Measurements from ENCODE around the gene AQP4.

Gene AQP4

GRCh38 chr18:26839609-26840008, 25.9 kb downstream of the AQP4 start:
- DNase-seq (ENCODE audit: low spot score): no peak

GRCh38 chr18:26832302-26832701, 33.2 kb downstream of the AQP4 start:
- DNase-seq (ENCODE audit: low spot score): no peak

DNA sequence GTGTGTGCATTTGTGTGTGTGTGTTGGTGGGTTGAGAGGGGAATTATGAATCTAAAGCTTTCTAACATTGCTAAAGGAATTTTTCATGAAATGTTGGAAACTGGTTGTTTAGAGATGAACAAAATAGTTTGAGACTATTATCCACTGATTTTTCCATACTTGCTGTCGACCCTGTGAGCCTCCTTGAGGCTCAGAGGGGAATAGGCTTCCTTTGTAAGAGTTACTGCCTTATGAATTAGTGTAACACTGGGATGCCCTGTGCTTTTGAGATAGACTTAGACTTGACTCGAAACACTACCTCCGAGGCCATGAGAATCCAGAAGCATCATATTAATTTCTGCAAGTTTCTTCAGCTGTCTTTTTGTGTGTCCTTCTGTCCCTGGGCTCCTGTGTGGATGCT, 37.9 kb downstream of the AQP4 start:
- DNase-seq (ENCODE audit: low spot score): no peak

DNA sequence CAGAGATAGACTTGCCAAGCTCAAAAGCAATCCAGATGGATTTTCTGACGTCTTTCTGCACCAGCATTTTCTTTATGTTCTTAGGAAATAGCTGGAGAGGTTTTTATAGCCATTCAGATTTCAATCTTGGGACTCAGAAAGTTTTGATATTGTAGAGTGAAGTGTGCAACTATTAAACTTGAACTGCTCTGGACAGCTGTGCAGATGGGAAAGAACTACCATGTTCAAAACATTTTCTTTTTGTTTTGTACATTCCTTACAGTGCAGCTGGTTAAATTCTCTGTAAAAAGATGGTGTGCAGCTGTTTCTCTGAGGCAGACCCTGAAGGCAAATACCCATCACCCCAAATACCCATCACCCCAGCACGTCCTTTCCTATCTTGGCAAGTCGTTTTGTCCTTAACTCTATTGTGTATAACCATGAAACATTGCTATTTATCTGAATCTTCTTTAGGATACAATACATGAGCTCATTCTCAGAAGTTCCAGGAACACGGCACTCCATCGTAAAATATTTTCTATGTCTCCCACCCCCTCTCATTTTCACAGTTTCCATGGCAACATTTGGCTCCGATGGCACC, 38.8 kb downstream of the AQP4 start:
- DNase-seq (ENCODE audit: low spot score): no peak

DNA sequence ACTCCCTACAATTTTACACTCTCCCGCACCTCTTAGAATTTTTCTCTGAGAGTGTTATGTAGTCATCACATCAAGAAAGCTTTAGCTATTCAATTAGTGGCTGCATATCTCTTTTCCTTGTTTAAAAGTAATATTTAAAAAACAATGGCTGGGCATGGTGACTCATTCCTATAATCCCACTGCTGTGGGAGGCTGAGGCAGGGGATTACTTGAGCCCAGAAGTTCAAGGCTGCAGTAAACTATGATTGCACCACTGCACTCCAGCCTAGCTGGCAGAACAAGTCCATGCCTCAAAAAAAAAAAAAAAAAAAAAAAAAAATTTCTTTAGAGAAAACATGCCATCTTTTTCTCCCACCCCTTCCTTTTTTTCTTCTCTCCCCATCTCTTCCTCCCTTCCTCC, 44.3 kb downstream of the AQP4 start:
- DNase-seq (ENCODE audit: low spot score): no peak

DNA sequence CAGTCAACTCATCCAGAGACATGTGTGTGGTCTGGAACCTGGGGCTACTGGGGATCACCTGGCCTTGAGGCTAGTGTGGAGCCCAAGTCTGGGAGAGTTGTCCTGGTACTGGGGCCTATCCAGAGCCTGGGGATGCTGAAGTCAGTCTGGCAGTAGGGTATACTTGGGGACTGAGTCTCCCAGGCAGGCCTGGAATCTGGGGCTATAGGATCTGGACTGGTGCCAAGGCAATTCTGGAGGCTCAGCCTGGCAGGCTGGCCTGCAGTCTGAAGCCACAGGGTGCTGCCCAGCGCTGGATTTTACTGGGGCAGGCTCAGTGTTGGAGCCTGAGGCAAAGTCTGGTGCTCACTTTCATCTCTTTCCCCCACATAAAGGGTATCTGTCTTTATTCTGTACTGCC, 46.5 kb downstream of the AQP4 start:
- DNase-seq (ENCODE audit: low spot score): no peak

- DNase-seq (ENCODE audit: low spot score): no peak
These were observed 47.0 kb downstream of the AQP4 start for GRCh38 chr18:26818461-26818860.

DNA sequence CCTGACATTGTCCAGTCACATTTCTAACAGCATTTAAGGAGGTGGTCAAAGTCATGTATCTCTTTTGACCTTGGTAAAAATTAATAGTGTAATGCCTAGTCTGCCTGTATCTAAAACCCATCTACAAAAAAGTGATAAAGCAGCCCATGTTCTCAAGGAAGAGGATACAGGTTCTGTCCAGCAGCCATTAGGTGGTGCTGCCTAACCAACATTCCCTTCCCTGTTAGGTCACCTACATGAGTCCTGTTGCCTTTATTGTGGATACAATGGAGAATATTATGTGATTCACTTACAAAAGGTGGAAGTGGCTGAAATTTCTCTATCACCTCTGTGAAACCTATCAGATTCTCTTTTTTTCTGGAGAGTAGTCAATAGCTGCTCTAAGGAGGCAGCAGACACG, 52.5 kb downstream of the AQP4 start:
- no peak for DNase-seq (ENCODE audit: low spot score)

GRCh38 chr18:26812462-26812861, 53.0 kb downstream of the AQP4 start:
- DNase-seq (ENCODE audit: low spot score): no peak

DNA sequence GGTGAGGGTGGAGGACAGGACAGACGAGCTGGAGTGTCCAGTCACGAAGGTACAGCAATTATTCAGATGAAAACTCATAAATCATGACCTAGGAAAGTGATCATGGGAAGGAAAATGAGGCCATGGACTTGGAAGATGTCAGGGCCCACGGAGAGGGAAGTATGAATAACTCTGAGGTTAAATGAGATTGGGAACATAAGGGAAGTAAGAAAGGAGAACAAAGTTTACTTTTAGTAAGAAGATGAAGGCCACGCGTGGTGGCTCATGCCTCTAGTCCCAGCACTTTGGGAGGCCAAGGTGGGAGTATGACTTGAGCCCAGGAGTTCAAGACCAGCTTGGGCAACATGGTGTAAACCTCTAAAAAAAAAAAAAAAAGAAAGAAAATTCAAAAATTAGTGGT, 56.2 kb downstream of the AQP4 start:
- no peak for DNase-seq (ENCODE audit: low spot score)

DNA sequence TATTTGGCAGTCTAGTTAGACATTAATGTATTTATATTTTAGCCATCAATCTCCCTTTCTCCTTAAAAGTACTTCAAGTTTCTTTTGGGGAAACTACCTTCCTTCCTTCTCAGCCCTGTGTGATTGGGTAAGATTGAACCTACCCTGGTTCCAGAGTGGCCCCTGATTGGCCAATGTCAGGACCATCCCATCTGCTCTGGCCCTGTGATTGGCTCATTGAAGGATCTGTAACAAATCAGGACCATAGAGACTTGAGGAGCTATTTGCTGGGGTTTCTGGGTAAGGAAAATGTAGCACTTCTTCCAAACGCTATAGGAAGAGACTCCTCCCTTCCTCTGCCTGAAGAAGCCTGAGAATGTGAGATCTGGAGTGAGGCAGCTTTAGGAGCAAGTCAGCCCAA, 59.3 kb downstream of the AQP4 start:
- DNase-seq (ENCODE audit: low spot score): no peak

DNA sequence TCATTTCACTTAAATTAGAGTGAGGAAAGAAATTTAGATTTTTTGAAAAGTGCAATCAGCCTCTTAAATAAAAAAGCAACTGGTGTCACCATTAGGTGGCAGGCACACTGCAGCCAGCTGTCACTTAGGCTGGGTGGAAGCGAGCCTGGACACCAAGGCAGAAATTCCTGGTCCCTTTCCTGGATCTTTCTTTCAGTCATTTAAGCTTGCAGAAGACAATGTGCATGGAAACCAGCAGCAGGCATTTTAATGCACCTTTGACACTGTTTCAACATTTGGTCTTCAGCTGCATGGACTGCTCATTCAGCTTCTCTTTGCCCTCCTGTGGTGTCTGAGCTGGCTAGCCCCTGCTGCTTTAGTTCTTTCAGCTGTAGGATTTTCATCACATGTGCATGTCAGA, 61.0 kb downstream of the AQP4 start:
- no peak for DNase-seq (ENCODE audit: low spot score)

DNA sequence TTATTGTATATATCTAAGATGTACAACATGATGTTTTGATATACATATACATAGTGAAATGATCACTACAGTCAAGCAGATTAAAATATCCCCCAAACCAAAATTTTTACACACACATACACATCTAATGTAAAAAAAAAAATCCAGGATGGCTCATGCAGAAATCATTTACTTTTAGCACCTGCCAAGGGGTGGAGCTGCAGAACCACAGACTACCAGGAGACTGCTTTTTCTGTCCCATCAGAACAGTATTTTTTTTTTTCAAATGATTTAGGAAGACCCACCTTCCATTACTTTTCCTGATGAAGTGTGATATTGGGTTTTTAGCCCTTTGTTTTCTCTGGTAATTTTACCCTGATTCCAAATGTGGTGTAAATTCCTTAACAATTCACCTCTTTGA, 61.9 kb downstream of the AQP4 start:
- no peak for DNase-seq (ENCODE audit: low spot score)

- no peak for DNase-seq (ENCODE audit: low spot score)
These were observed 62.9 kb downstream of the AQP4 start for GRCh38 chr18:26802330-26803200.

All from hematopoietic multipotent progenitor cell treated with erythropoietin and hydrocortisone succinate and interleukin-3 and kit ligand, for 17 days (in vitro differentiated cells).